ENCODE results near the gene ZC3H10. TPM values are rescaled to one million over a fixed set of nuclear protein-coding genes. Genes with fewer than 3 reads are reported as not detected.
A peak's percentile ranks its signal among the peaks of the same experiment; 100 is the strongest.
"Not testable (repeated sequence)": the region's sequence is repeated elsewhere in the genome, so short reads cannot be mapped to it uniquely, and the experiment has no call there.

ZC3H10 gene
- total RNA-seq, 1 experiment from 2014 or later, result 8.7 TPM

DNA sequence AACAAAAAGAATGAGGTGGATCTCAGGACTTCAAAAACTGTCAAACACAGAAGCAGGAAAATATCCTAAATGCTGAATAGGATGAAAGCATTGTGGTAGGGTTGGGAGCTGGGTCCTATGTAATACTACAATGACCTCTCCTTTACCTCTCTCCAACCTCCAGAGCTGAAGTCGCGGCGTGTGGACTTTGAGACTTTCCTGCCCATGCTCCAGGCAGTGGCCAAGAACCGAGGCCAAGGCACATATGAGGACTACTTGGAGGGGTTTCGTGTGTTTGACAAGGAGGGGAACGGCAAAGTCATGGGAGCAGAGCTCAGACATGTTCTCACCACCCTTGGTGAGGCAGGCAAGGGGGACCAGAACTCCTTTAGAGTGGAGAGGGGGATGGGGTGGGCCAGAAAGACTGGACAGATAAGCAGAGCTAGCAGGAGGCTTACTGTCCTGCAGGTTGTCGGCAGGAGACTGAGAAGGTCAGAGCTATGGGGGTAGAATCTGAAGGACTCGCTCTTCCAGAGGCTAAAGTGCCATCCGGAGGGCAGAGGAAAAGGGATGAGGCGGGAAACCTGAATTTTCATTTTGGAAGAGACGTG lies 37.3 kb downstream of the ZC3H10 start:
- Histone ChIP-seq H2AFZ (ENCODE audit: low read depth, low read length, poor library complexity, severe bottlenecking) (no peak overlapping the region), H4K20me1 (ENCODE audit: insufficient read depth) (no peaks in the 10 kb centered on the region), H3K4me1 (ENCODE audit: control insufficient read depth in 1 of 2, insufficient read depth in 2 of 2, low read length in 2 of 2) (peaks cover 23 to 44% of the 10 kb centered on the region in 2 experiments), H3K4me2 (ENCODE audit: low read length) (no peak overlapping the region), H3K79me2 (ENCODE audit: insufficient read depth, low read length) (peaks cover 23% of the 10 kb centered on the region), H3K9me2 (ENCODE audit: insufficient read depth) (no peaks in the 10 kb centered on the region), H3K9ac (ENCODE audit: low read length) (no peak overlapping the region), H3K36me3 (ENCODE audit: control insufficient read depth in 1 of 2, insufficient read depth in 2 of 2, low read length in 2 of 2) (peaks cover 6 to 14% of the 10 kb centered on the region in 2 experiments; a peak in 3 of 4 replicates), H3K27ac (ENCODE audit: low read depth, low read length) (no peak overlapping the region), H3K4me3 (replicated peaks in 1 of 2; ENCODE audit: low read depth in 1 of 2, low read length in 2 of 2) (no peak overlapping the region), H3K27me3 (ENCODE audit: insufficient read depth, low read length) (no peaks in the 10 kb centered on the region), H3K9me3 (ENCODE audit: control insufficient read depth in 1 of 2, insufficient read depth in 1 of 2, low read depth in 1 of 2, low read length in 2 of 2) (no peaks in the 10 kb centered on the region)
- intact Hi-C loops (cut with micrococcal nuclease), result no loop called here
- no peak for DNase-seq (ENCODE audit: low read depth, low spot score)
- POLR2A ChIA-PET, result no interaction called here
- ATAC-seq, result no peak
- RAD21 ChIA-PET (ENCODE audit: low non-redundant PET in 1 of 2, low total read pairs in 2 of 2, uncharacterized antibody in 2 of 2, unreplicated experiment in 2 of 2), result no interaction called here
- CTCF ChIA-PET, result interaction anchor here (1.3 kb wide), 1 partner anchor 34 kb away, joined by 3 read pairs; the partner anchor contains the start of gene SMARCC2
- BruUV-seq (replicated peaks), result no TSS peak
- TF ChIP-seq EGR1 (IDR thresholded peaks at IDR 0.05; ENCODE audit: low read depth), result no peak
- no peak for TF ChIP-seq JUND (IDR thresholded peaks at IDR 0.05)
- TF ChIP-seq POLR2A (IDR thresholded peaks at IDR 0.05; ENCODE audit: borderline replicate concordance, extremely low read depth, insufficient read depth, insufficient read length), result no peak
- no peak for TF ChIP-seq SRF (IDR thresholded peaks at IDR 0.05; ENCODE audit: low read depth)
- TF ChIP-seq ZFX (IDR thresholded peaks at IDR 0.05), result no peak
- TF ChIP-seq EZH2phosphoT487 (IDR thresholded peaks at IDR 0.05; ENCODE audit: borderline replicate concordance), result no peak
- TF ChIP-seq MAX (IDR thresholded peaks at IDR 0.05), result no peak
- no peak for TF ChIP-seq ELF1 (IDR thresholded peaks at IDR 0.05; ENCODE audit: borderline replicate concordance, low read depth)
- TF ChIP-seq, protein P1, sequence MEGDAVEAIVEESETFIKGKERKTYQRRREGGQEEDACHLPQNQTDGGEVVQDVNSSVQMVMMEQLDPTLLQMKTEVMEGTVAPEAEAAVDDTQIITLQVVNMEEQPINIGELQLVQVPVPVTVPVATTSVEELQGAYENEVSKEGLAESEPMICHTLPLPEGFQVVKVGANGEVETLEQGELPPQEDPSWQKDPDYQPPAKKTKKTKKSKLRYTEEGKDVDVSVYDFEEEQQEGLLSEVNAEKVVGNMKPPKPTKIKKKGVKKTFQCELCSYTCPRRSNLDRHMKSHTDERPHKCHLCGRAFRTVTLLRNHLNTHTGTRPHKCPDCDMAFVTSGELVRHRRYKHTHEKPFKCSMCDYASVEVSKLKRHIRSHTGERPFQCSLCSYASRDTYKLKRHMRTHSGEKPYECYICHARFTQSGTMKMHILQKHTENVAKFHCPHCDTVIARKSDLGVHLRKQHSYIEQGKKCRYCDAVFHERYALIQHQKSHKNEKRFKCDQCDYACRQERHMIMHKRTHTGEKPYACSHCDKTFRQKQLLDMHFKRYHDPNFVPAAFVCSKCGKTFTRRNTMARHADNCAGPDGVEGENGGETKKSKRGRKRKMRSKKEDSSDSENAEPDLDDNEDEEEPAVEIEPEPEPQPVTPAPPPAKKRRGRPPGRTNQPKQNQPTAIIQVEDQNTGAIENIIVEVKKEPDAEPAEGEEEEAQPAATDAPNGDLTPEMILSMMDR (IDR thresholded peaks at IDR 0.05 in 2 of 3, conservative IDR thresholded peaks at IDR 0.05 in 1 of 3; ENCODE audit: borderline replicate concordance in 1 of 3, insufficient read depth in 1 of 3, low read depth in 2 of 3, low read length in 2 of 3), result no peak
- no peak for TF ChIP-seq SP1 (IDR thresholded peaks at IDR 0.05; ENCODE audit: low read depth)
- TF ChIP-seq SIN3A (IDR thresholded peaks at IDR 0.05; ENCODE audit: low read depth), result no peak
- TF ChIP-seq, protein P2, sequence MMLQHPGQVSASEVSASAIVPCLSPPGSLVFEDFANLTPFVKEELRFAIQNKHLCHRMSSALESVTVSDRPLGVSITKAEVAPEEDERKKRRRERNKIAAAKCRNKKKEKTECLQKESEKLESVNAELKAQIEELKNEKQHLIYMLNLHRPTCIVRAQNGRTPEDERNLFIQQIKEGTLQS (IDR thresholded peaks at IDR 0.05), result no peak
- no peak for TF ChIP-seq CBX3 (IDR thresholded peaks at IDR 0.05; ENCODE audit: low read depth)
- TF ChIP-seq ZNF274 (IDR thresholded peaks at IDR 0.05; ENCODE audit: low read depth, low read length), result no peak
- TF ChIP-seq CEBPB (IDR thresholded peaks at IDR 0.05; ENCODE audit: low read depth), result no peak
- no peak for TF ChIP-seq TCF7L2 (IDR thresholded peaks at IDR 0.05; ENCODE audit: borderline replicate concordance, extremely low read depth, insufficient read depth, insufficient read length)
- TF ChIP-seq YY1 (IDR thresholded peaks at IDR 0.05; ENCODE audit: extremely low read depth, insufficient replicate concordance, low read depth, low read length), result no peak

DNA sequence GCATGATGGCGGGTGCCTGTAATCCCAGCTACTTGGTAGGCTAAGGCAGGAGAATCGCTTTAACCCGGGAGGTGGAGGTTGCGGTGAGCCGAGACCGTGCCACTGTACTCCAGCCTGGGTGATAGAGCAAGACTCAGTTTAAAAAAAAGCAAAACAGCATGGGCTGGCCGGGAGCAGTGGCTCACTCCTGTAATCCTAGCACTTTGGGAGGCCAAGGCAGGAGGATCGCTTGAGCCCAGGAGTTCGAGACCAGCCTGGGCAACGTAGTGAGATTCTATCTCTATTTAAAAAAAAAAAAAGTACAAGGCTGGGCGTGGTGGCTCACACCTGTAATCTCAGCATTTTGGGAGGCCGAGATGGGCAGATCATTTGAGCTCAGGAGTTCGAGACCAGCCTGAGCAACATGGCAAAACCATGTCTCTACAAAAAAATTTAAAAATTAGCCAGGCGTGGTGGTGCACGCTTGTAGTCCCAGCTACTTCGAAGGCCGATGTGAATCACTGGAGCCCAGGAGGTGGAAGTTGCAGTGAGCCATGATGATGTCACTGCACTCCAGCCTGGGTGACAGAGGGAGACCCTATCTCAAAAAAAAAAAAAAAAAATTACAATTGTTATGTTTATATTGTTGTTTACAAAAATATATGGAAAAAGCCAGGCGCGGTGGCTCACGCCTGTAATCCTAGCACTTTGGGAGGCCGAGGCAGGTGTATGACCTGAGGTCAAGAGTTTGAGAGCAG lies 38.6 kb downstream of the ZC3H10 start:
- intact Hi-C loops (cut with micrococcal nuclease); H3K9me3 ChIP-seq (ENCODE audit: control insufficient read depth in 1 of 2, insufficient read depth in 1 of 2, low read depth in 1 of 2, low read length in 2 of 2); RAD21 ChIA-PET (ENCODE audit: low non-redundant PET in 1 of 2, low total read pairs in 2 of 2, uncharacterized antibody in 2 of 2, unreplicated experiment in 2 of 2); BruUV-seq (replicated peaks); H2AFZ ChIP-seq (ENCODE audit: low read depth, low read length, poor library complexity, severe bottlenecking); H3K27me3 ChIP-seq (ENCODE audit: insufficient read depth, low read length); H3K9me2 ChIP-seq (ENCODE audit: insufficient read depth); H4K20me1 ChIP-seq (ENCODE audit: insufficient read depth); DNase-seq (ENCODE audit: low read depth, low spot score); ATAC-seq; CTCF ChIA-PET; H3K4me3 ChIP-seq (replicated peaks in 1 of 2; ENCODE audit: low read depth in 1 of 2, low read length in 2 of 2); POLR2A ChIA-PET: not testable (repeated sequence)
- H3K36me3 ChIP-seq (ENCODE audit: control insufficient read depth in 1 of 2, insufficient read depth in 2 of 2, low read length in 2 of 2), result peaks cover 18 to 27% of the 10 kb centered on the region in 2 experiments; a peak in 3 of 4 replicates
- H3K4me2 ChIP-seq (ENCODE audit: low read length), result peak overlapping the region; percentile 81
- H3K79me2 ChIP-seq (ENCODE audit: insufficient read depth, low read length), result peaks cover 35% of the 10 kb centered on the region
- H3K4me1 ChIP-seq (ENCODE audit: control insufficient read depth in 1 of 2, insufficient read depth in 2 of 2, low read length in 2 of 2), result peaks cover 16 to 35% of the 10 kb centered on the region in 2 experiments
- peak overlapping the region; percentile 94 for H3K27ac ChIP-seq (ENCODE audit: low read depth, low read length)
- peak overlapping the region; percentile 68; the same call in 1 of the 2 replicates for H3K9ac ChIP-seq (ENCODE audit: low read length)
